SU-DHL-6 (cell line): Measurements from ENCODE around the gene NRXN2.

Experiments
- CTCF ChIP-seq: fragments of 200-600 bp; sonication (generic); IDR thresholded peaks from one replicate; pipeline ENCODE4 v1.5.1; 2017; ENCODE audit warnings: antibody characterized with exemption, mild to moderate bottlenecking, low read length, moderate library complexity; ENCODE audit not compliant: insufficient read depth, poor library complexity, severe bottlenecking
- EZH2phosphoT487 ChIP-seq: fragments of 200-600 bp; sonication (generic), shearing (Covaris generic); conservative IDR thresholded peaks from 2 replicates; pipeline ENCODE4 v1.6.1; 2018; ENCODE audit warnings: mild to moderate bottlenecking, antibody characterized with exemption, low read length, moderate library complexity, mixed read lengths

- TF ChIP-seq CTCF (no peak), EZH2phosphoT487 (no peak)
Measured at GRCh38 chr11:64672875-64673274, 50.1 kb downstream of the NRXN2 start.
